Loucy (cell line): ENCODE data around the gene ZNF493.
A peak's percentile ranks its signal among the peaks of the same experiment; 100 is the strongest.

Experiments
- H2AFZ ChIP-seq: fragments of 200-600 bp; sonication (generic); 2 replicates; pipeline ENCODE4 v1.6.0; 2016; ENCODE audit warnings: antibody characterized with exemption, mild to moderate bottlenecking, low read length, moderate library complexity
- H3F3A ChIP-seq: fragments of 200-600 bp; 2 replicates; pipeline ENCODE4 v1.6.0; 2016; ENCODE audit warnings: antibody characterized with exemption, low read depth, mild to moderate bottlenecking
- H3K27me3 ChIP-seq: fragments of 200-600 bp; sonication (generic); 2 replicates; pipeline ENCODE4 v1.6.1; 2014; ENCODE audit warnings: low read length, mild to moderate bottlenecking; ENCODE audit not compliant: insufficient read depth, poor library complexity, severe bottlenecking
- H3K36me3 ChIP-seq: fragments of 200-600 bp; sonication (generic); 2 replicates; pipeline ENCODE4 v1.6.1; 2016; ENCODE audit warnings: low read length; ENCODE audit not compliant: insufficient read depth
- H3K4me1 ChIP-seq: fragments of 200-600 bp; sonication (generic); 2 replicates; pipeline ENCODE4 v1.5.1; 2014; ENCODE audit warnings: low read length, mild to moderate bottlenecking; ENCODE audit not compliant: insufficient read depth, poor library complexity, severe bottlenecking
- H3K4me2 ChIP-seq: fragments of 200-600 bp; sonication (generic); 2 replicates; pipeline ENCODE4 v1.6.0; 2014; ENCODE audit warnings: antibody characterized with exemption, low read length, low read depth, mild to moderate bottlenecking; ENCODE audit not compliant: poor library complexity, severe bottlenecking
- H3K4me3 ChIP-seq: fragments of 200-600 bp; sonication (generic); 2 replicates; pipeline ENCODE4 v1.5.1; 2014; ENCODE audit warnings: low read length, mild to moderate bottlenecking, mixed read lengths; ENCODE audit not compliant: poor library complexity, severe bottlenecking
- H3K79me2 ChIP-seq: fragments of 200-600 bp; sonication (generic); 2 replicates; pipeline ENCODE4 v1.6.1; 2014; ENCODE audit warnings: low read length; ENCODE audit not compliant: insufficient read depth
- H3K9ac ChIP-seq: fragments of 200-600 bp; sonication (generic); 2 replicates; pipeline ENCODE4 v1.6.0; 2014; ENCODE audit warnings: mild to moderate bottlenecking, low read depth, low read length, moderate library complexity; ENCODE audit not compliant: poor library complexity, severe bottlenecking
- H3K9me2 ChIP-seq: fragments of 200-600 bp; sonication (generic); replicated peaks from 2 replicates; pipeline ENCODE4 v1.6.1; 2016; ENCODE audit warnings: low read depth, low read length, mixed read lengths
- H3K9me3 ChIP-seq: fragments of 200-600 bp; sonication (generic); 2 replicates; pipeline ENCODE4 v1.6.1; 2014; ENCODE audit warnings: mild to moderate bottlenecking, antibody characterized with exemption, low read length, low read depth; ENCODE audit not compliant: insufficient read depth
- H4K20me1 ChIP-seq: fragments of 200-600 bp; sonication (generic); 2 replicates; pipeline ENCODE4 v1.6.0; 2014; ENCODE audit warnings: antibody characterized with exemption, low read length, mild to moderate bottlenecking; ENCODE audit not compliant: insufficient read depth, poor library complexity, severe bottlenecking
- CTCF ChIP-seq: fragments of 200-600 bp; sonication (generic); conservative IDR thresholded peaks from 2 replicates; pipeline ENCODE4 v1.5.1; 2014; ENCODE audit warnings: mild to moderate bottlenecking, antibody characterized with exemption, low read length
- EZH2phosphoT487 ChIP-seq: fragments of 200-600 bp; IDR thresholded peaks from 2 replicates; pipeline ENCODE4 v1.6.1; 2018; ENCODE audit warnings: antibody characterized with exemption, mild to moderate bottlenecking, moderate library complexity, borderline replicate concordance

The ZNF493 gene

GRCh38 chr19:21362291-21362690, 34.6 kb upstream of the ZNF493 start:
- Histone ChIP-seq H3F3A (no peaks in the 10 kb centered on the region), H3K9me2 (no peaks in the 10 kb centered on the region), H3K27me3 (no peaks in the 10 kb centered on the region), H3K4me2 (peak overlapping the region; percentile 65), H3K4me1 (peaks cover 24% of the 10 kb centered on the region), H3K9ac (no peak overlapping the region), H3K36me3 (peaks cover 29% of the 10 kb centered on the region; the same call in 1 of the 2 replicates), H3K4me3 (peak overlapping the region; percentile 51), H4K20me1 (peaks cover 36% of the 10 kb centered on the region), H2AFZ (no peak overlapping the region), H3K79me2 (peaks cover 78% of the 10 kb centered on the region), H3K9me3 (no peaks in the 10 kb centered on the region)
- TF ChIP-seq EZH2phosphoT487 (no peak), CTCF (no peak)

- no peak for TF ChIP-seq CTCF
- TF ChIP-seq EZH2phosphoT487: no peak
- Histone ChIP-seq H3K4me2 (no peak overlapping the region), H2AFZ (no peak overlapping the region), H3K9me3 (peaks cover 50% of the 10 kb centered on the region), H4K20me1 (no peaks in the 10 kb centered on the region), H3F3A (no peaks in the 10 kb centered on the region), H3K27me3 (no peaks in the 10 kb centered on the region), H3K9ac (no peak overlapping the region), H3K36me3 (peaks cover 37% of the 10 kb centered on the region), H3K4me3 (no peak overlapping the region), H3K79me2 (no peaks in the 10 kb centered on the region), H3K9me2 (no peaks in the 10 kb centered on the region), H3K4me1 (no peaks in the 10 kb centered on the region)
Observed at GRCh38 chr19:21383980-21384582, 12.9 kb upstream of the ZNF493 start.

GRCh38 chr19:21396121-21396520, 812 bp upstream of the ZNF493 start:
- Histone ChIP-seq H4K20me1 (peaks cover 32% of the 10 kb centered on the region), H3F3A (peaks cover 2% of the 10 kb centered on the region; the same call in 1 of the 2 replicates), H3K4me2 (peak overlapping the region; percentile 62), H3K4me1 (peaks cover 35% of the 10 kb centered on the region), H3K9me3 (no peaks in the 10 kb centered on the region), H3K9me2 (no peaks in the 10 kb centered on the region), H3K36me3 (no peaks in the 10 kb centered on the region), H3K79me2 (peaks cover 41% of the 10 kb centered on the region), H2AFZ (peak overlapping the region; percentile 77), H3K27me3 (no peaks in the 10 kb centered on the region), H3K4me3 (peak overlapping the region; percentile 76), H3K9ac (peak overlapping the region; percentile 38)
- no peak for TF ChIP-seq CTCF
- no peak for TF ChIP-seq EZH2phosphoT487
